Measurements from ENCODE around the gene ZNF616.
A peak's percentile ranks its signal among the peaks of the same experiment; 100 is the strongest.

ZNF616 gene

DNA sequence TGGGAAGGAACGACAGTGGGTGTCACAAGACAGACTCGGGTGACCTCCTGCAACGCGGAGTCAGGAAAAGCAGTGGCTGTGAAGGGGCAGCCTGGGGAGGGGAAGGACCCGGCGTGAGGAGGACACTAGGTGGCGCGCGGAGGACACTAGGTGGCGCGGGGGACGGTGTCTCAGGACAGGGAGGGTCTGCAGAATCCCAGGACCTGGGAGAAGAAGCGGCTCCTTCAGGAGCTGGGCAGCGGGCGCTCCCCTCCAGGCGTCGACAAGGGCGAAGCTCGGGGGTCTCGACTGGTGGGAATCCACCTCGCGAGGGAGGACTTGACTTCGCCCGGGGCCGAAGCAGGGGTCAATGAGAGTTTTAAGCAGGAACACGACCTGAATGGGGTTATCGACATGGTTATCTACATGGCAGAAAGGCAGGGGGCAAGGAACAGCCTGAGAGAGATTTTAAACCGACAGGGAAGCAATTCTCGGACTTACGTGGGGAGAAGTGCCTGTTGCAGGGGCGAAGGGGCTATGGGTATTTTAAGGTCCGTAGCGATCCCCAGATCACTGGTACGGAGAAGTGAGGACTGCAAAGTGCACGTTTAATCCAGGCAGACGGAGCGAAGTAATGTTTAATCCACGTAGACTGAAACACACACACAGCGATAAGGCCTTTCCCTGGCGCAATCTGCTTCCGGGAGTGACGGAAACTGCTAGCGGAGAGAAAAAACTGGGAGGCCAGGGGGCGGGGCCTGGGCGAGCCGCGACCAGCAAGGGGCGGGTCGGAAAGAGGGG is at the start of gene ZNF616:
ZNF616 (minus strand) TSS at position 687 of the 780 bp plus-strand sequence. CDS start 9,426 bp downstream, outside the sequence.
- DNase-seq (ENCODE audit: low read depth, low spot score) = peak; percentile 97

DNA sequence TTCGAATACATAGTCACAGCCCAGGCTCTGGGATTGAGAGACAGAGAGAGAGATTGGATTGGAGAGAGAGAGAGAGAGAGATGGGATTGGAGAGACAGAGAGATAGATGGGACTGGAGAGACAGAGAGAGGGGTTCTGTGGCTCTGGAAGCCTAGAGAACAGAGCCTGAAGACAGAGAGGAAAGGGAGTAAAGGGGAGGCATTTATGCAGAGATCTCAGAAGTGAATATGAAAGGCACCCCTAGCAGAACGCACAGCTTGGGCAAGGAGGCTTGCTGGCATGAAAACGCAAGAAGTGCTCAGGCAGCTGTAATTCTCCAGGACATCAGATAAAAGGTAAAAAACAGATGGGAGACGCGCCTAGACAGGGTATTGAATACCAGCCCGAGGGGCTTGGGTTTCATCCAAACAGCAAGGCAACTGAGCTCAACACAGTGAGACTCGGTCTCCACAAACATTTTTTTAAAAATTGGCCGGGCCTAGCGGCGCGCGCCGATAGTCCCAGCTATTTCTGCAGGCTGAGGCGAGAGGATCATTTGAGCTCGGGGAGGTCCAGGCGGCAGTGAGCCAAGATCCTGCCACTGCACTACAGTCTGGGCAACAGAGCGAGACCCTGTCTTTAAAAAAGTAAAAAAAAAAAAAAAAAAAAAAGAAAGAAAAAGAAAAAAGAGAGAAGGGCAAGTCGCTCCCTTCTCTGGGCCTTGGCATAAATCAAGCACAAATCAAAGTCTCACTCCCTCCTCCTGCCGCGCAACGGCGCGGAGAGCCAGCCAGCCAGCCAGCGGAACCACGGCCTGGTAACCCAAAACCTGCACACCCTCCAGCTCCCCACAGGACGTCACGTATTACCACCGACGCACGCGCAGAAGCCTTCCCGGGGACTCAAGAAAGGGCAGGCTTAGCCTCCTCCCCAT is 49.3 kb upstream of the ZNF616 start:
- DNase-seq (ENCODE audit: low read depth, low spot score) = no peak

DNA sequence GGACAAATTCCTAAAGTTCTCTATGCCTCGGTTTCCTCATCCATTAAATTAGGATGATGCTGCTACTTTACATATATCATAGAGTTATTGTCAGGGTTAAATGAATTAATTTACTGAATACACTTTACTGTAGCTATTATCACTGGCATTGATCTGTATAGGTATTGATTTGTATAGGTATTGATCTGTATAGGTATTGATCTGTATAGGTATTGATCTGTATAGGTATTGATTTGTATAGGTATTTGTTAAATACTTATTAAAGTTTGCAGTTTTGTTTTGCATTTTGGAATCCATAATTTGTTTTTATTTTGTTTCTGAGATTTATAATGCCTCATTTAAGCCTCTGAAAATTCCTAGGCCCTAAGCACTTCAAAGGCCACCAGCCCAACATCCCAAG is 47.7 kb upstream of the ZNF616 start:
- DNase-seq (ENCODE audit: low read depth, low spot score) = no peak

DNA sequence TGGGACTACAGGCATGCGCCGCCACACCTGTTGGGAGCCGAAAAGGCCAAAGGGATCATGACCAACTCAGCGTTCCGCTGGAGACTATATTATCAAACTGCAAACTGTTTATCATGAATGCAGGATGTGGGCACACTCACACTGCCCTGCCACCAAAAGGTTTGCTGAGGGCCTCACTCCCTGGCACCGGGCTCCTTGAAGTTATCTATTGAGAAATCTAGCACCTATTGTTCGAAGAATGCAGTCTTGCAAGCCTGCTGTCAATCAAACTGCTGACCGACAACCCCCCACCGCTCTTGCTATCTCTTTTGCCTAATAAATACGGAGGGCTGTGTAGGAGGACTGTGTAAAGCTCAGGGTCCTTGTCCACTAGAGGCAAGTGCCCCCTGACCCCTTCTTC is 36.8 kb upstream of the ZNF616 start:
- DNase-seq (ENCODE audit: low read depth, low spot score) = peak; percentile 88

DNA sequence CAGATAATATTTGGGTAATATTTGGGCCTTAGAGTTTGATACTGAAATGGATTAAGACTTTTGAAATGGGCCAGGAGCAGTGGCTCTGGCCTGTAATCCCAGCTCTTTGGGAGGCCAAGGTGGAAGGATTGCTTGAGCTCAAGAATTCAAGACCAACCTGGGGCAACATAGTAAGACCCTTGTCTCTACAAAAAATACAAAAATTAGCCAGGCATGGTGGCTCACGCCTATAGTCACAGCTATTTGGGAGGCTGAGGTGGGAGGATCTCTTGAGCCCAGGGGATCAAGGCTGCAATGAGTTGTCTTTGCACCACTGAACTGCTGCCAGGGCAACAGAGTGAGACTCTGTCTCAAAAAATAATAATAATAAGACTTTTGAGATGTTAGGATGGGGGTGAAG is 32.6 kb upstream of the ZNF616 start:
- no peak for DNase-seq (ENCODE audit: low read depth, low spot score)

DNA sequence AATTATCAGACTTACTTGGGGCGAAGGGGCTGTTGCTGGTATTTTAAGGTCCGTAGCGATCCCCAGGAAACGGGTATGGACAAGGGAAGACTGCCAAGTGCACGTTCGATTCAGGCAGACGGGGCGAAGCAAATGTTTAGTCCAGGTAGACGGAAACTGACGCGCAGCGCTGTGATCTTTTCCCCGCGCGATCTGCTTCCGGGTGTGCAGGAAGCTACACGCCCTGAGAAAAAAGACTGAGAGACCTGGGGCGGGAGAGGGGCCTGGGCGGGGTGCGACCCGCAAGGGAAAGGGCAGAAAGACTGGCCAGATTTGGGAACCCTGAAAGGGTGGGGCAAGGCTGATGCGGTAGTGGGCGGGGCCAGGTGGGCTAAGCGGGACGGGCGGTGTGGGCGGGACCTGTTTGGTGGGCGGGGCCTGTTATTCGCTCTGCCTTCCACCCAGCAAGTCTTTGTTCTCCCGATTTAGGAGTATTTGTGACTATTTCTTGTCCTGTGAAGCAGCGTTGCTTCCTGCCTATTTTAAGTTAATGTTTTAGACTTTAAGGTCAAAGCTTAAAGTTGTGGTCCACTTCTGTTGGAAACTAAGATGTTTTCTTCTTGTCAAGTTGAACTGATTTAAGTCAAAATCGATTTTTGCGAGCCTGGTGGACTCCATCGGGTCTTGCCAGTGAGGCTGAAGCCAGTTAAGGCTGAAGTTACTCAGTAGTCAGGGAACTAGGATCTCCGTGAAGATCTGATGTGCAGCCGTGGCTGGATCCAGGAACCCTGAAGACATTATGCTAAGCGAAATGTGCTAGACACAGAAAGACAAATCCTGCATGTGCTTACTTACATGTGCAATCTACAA is 31.8 kb upstream of the ZNF616 start, which contains the start of gene ZNF836:
ZNF836 (minus strand) TSS at position 301 of the 849 bp plus-strand sequence. CDS start 3,549 bp downstream, outside the sequence.
- peak; percentile 81 for DNase-seq (ENCODE audit: low read depth, low spot score)

DNA sequence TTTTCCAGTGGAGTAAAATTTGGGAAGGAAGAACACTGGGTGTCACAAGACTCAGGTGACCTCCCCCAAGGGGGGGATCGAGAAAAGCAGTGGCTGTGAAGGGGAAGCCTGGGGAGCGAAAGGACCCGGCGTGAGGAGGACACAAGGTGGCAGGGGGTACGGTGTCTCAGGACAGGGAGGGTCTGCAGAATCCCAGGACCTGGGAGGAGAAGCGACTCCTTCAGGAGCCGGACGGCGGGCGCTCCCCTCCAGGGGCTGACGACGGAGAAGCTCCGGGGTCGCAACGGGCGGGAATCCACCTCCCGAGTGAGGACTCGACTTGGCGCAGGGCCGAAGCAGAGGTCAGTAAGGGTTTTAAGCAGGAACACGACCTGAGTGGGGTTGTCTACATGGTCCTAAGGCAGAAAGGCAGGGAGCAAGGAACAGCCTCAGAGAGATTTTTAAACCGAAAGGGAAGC is 31.2 kb upstream of the ZNF616 start:
- no peak for DNase-seq (ENCODE audit: low read depth, low spot score)

DNA sequence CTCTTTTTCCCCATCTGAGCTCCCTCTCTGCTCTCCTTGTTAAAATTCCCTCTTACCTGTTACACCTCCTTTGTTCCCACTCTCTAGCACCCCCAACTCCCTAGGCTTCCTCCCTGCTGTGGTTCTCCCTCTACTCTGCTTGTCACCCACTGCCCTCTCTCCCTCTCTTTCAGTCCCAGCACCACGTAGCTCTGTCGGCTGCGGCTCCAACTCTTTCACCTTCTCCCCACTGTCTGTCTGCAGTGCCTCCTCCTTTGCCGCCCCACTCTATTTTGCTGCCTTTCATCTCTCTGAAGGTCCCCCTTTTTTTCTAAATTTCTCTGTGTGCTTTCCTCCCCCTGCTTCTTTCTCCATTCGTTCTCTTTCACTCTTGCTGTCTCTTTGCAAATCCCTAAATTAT is 30.6 kb upstream of the ZNF616 start:
- DNase-seq (ENCODE audit: low read depth, low spot score) = no peak

DNA sequence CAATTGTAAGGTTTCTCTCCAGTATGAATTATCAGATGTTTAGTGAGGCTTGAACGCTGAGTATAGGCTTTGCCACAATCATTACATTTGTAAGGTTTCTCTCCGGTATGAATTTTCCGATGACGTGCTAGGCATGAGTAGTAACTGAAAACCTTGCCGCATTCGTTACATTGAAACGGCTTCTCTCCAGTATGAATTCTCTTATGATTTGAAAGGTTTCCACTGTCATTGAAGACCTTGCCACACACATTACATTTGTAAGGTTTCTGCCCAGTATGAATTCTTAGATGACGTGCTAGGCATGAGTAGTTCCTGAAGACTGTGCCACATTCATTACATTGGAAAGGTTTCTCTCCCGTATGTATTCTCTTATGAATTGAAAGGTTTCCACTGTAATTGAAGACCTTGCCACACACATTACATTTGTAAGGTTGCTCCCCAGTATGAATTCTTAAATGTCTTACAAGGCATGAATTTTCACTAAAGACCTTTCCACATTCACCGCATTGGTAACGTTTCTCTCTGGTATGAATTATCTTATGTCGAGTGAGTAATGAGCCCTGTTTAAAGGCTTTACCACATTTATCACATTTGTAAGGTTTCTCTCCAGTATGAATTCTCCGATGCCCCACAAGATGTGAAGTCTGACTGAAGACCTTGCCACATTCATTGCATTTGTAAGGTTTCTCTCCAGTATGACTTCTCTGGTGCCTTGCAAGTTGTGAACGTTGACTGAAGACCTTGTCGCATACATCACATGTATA is 16.0 kb upstream of the ZNF616 start:
- DNase-seq (ENCODE audit: low read depth, low spot score) = no peak

DNA sequence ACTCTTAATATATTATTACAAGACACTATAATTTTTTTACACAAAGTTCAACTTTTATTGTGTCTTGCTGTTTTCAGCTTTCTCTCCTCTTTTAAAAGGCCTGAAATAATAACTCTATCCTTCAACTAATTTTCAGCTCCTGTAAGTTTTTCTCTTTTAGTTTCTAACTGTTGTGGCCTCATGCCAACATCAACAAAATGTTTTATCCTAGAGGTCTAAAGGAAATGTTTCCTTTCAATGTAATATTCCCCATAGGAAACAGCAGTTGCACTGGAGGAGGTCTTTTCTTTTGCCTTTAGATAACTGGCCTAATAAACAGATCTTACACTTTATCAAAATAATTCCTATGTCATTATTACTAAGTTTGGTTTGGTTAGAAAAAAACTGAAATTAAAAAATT is 8.5 kb upstream of the ZNF616 start:
- DNase-seq (ENCODE audit: low read depth, low spot score) = no peak

DNA sequence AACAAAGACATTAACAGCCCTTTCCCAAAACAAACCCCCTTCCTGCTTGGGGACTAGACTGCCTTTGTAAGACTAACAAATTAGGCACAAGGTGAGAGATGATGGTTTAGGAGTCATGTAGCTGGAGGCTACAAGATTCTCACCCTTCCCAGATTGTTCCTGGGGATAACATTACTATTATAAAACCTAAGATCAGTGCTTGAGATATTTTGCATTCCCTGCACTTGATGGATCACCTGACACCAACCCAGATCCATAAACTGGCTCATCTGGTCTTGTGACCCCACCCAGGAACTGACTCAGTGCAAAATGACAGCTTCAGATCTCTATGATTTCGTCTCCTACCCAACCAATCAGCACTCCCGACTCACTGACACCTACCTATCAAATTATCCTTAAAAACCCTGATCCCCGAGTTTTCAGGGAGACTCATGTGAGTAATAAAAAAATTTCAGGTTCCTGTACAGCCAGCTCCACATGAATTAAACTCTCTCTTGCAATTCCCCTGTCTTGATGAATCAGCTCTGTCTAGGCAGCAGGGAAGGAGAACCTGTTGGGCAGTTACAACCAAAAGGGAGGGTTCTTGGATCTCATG is 2.4 kb upstream of the ZNF616 start:
- peak; percentile 2 for DNase-seq (ENCODE audit: low read depth, low spot score)

DNA sequence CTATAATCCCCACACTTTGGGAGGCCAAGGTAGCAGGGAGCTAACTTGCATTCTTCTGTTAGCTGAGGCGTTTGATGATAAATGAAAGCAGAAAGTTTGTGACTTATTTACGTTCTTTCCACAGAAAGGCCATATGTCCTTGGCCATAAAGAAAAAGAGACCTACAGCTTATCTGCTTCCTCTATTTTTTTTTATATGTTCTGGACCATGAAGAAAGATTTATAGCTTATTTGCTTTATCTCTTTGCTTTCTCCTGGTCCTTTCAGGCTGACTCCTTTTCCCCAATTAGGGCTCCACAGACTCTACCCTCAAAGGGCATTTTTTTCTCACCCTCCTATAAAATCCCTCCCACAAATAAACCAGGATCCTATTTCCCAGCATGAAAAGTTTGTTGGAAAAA is 1.5 kb upstream of the ZNF616 start:
- DNase-seq (ENCODE audit: low read depth, low spot score) = no peak

DNA sequence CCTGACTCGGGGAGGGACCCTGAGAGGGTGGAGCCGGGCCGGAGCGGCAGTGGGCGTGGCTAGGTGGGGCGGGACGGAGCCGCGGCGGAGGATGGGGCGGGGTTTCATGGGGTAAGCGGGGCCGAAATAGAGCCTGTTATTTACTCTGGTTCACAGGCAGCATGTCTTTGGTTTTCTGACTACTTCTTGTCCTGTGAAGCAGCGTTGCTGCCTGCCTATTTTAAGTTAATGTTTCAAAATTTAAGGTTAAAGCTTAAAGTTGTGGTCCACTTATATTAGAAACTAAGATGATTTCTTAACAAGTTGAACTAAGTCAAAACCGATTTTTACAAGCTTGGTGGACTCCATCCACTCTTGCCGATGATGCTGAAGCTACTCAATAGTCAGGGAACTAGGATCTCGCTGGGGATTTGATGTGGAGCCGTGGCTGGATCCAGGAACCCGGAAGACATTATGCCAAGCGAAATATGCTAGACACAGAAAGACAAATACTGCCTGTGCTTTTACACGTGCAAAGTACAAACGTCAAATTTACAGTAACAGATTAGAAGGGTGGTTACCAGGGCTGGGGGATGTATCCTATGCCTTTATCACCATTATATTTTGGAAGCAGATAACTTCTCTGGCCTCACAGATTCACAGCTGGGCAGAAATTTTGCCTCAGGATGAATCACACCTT is 433 bp upstream of the ZNF616 start:
- DNase-seq (ENCODE audit: low read depth, low spot score) = no peak

DNA sequence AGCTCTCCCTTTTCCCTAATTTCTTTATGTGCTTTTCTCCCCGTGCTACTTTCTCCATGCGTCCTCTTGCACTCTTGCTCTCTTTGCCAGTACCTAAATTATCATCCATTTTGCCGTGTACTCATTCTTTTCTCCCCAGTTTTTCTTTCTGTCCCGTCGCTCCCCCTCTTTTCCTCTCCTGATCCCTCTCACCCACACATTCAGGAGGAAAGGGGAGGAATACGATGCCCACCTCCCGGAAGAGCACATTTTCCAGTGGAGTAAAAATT is 821 bp downstream of the ZNF616 start:
- no peak for DNase-seq (ENCODE audit: low read depth, low spot score)

DNA sequence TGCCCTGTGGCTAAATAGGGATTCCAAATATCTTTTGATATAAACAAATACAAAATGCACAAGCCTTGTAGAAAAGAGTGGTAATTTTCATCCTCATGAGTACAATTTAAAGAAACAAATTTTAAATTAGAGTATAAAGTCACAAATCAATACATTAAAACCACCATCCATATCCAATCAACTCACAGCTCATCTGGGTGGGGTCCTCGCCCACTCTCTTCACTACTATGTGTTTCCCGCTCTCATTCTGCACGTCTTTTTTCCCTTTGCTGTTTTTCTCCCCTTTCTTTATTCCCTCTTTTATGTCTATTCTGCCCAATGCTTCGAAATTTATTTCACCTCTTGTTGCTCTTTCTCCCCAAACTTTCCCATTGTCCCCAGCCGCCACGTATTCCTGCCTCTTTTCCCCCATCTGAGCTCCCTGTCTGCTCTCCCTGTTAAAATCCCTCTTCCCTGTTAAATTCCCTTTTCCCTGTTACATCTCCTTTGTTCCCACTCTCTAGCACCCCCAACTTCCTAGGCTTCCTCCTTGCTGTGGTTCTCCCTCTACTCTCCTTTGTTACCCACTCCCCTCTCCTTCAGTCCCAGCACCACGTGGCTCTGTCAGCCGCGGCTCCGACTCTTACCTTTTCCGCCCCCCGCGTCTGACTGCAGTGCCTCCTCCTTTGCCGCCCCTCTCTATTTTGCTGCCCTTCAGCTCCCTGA is 1.3 kb downstream of the ZNF616 start:
- DNase-seq (ENCODE audit: low read depth, low spot score) = peak; percentile 78

DNA sequence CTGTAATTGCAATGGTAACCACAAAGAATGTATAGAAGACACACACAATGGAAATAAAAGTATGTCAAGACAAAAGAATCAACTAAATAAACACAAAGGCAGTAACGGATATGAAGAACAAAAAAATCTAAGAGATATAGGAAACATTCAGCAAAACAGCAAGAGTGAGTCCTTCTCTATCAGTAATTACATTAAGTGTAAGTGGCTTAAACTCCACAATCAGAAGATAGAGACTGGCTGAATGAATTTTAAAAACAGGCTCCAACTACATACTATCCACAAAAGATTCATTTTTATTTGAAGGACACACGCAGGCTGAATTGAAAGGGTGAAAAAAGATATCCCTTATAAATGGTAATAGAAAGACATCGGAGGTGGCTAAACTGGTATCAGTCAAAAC is 19.5 kb downstream of the ZNF616 start:
- no peak for DNase-seq (ENCODE audit: low read depth, low spot score)

DNA sequence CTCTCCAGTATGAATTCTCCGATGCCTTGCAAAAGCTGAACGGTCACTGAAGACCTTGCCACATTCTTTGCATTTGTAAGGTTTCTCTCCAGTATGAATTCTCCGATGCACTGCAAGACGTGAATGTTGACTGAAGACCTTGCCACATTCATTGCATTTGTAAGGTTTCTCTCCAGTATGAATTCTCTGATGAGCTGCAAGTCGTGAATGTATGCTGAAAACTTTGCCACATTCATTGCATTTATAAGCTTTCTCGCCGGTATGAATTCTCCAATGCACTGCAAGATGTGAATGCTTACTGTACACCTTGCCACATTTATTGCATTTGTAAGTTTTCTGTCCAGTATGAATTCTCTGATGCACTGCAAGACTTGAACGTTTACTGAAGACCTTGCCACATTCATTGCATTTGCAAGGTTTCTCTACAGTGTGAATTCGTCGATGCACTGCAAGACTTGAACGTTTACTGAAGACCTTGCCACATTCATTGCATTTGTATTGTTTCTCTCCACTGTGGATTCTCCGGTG is 24.1 kb downstream of the ZNF616 start:
- no peak for DNase-seq (ENCODE audit: low read depth, low spot score)

DNA sequence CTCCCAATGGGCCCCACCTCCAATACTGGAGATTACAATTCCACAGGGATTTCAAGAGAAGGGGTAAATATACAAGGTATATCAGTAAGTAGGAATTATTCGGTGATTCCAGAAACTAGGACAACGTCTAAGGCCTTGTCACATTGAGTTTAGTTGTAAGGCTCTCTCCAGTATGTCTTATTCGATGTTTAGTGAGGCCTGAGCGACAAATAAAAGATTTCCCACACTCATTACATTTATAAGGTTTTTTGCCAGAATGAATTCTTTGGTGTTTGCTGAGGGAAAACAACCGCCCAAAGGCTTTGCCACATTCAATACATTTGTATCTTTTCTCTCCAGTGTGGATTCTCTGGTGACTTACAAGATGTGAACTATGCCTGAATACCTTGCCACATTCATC is 25.0 kb downstream of the ZNF616 start:
- DNase-seq (ENCODE audit: low read depth, low spot score) = no peak

DNA sequence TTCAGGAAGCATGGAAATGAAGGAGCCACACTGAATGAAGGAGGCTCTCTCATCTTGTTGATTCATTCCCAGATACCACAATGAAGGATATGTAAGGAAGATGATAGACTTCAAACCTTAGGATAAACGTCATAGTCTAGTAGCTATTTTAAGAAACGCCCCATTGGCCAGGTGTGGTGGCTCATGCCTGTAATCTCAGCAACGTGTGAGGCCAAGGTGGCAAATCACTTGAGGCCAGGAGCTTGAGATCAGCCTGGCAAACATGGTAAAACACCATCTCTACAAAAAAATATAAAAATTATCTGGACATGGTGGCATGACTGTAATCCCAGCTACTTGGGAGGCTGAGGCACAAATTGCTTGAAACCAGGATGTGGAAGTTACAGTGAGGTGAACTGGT is 27.1 kb downstream of the ZNF616 start:
- no peak for DNase-seq (ENCODE audit: low read depth, low spot score)

Data from ELF-1 (cell line).